A673 (cell line): ENCODE results near the gene MCM3. TPM values are rescaled to one million over a fixed set of nuclear protein-coding genes. Genes with fewer than 3 reads are reported as not detected.

Source experiments
- Bru-seq: library from RNA; stranded (reverse); fragments of 400-500 nt; gene quantifications from one replicate; lab custom pipeline; 2021; lab: Mats Ljungman, UMichigan
- BruChase-seq, 2 experiments: library from RNA; stranded (reverse); fragments of 400-500 nt; gene quantifications; one replicate each; lab custom pipeline; 2021; lab: Mats Ljungman, UMichigan
- BruUV-seq: library from RNA; stranded (reverse); fragments of 400-500 nt; replicated peaks from 2 replicates; lab custom pipeline; 2021; lab: Mats Ljungman, UMichigan
- CTCF ChIA-PET: fragments of 300-600 bp; sonication (Branson Sonifier 250); formaldehyde crosslinking; loops from one replicate; lab custom pipeline; 2022; ENCODE audit warnings: antibody characterized with exemption; lab: Charles Lee
- POLR2A ChIA-PET: fragments of 300-600 bp; sonication (Branson Sonifier 250); formaldehyde crosslinking; loops from one replicate; lab custom pipeline; 2022; ENCODE audit warnings: antibody characterized with exemption; ENCODE audit not compliant: low non-redundant PET; lab: Charles Lee
- DNase-seq: peaks from one replicate; pipeline ENCODE4 v3.0.0-alpha.2; 2015; ENCODE audit warnings: low spot score
- H3K27ac ChIP-seq: fragments of 200-600 bp; sonication (generic); 2 replicates; pipeline ENCODE4 v1.5.1; 2016; ENCODE audit warnings: mixed run types, low read depth, mild to moderate bottlenecking, mixed read lengths, antibody characterized with exemption, low read length; ENCODE audit not compliant: poor library complexity, severe bottlenecking
- H3K27me3 ChIP-seq: fragments of 200-600 bp; sonication (generic); replicated peaks from 2 replicates; pipeline ENCODE4 v1.6.1; 2017; ENCODE audit warnings: mixed run types, low read depth, mild to moderate bottlenecking, mixed read lengths, antibody characterized with exemption, low read length; ENCODE audit not compliant: insufficient read depth, poor library complexity
- H3K36me3 ChIP-seq: fragments of 200-600 bp; sonication (generic); 2 replicates; pipeline ENCODE4 v1.6.1; 2016; ENCODE audit warnings: mixed run types, mild to moderate bottlenecking, mixed read lengths, antibody characterized with exemption, low read length; ENCODE audit not compliant: insufficient read depth, poor library complexity, severe bottlenecking
- H3K4me1 ChIP-seq: fragments of 200-600 bp; sonication (generic); 2 replicates; pipeline ENCODE4 v1.6.1; 2017; ENCODE audit warnings: mixed run types, mild to moderate bottlenecking, mixed read lengths, antibody characterized with exemption, low read length; ENCODE audit not compliant: insufficient read depth, poor library complexity, severe bottlenecking
- H3K4me3 ChIP-seq: fragments of 200-600 bp; sonication (generic); 2 replicates; pipeline ENCODE4 v1.5.1; 2016; ENCODE audit warnings: low read depth, mixed run types, mild to moderate bottlenecking, mixed read lengths, low read length; ENCODE audit not compliant: poor library complexity, severe bottlenecking
- H3K9me3 ChIP-seq: fragments of 200-600 bp; sonication (generic); 2 replicates; pipeline ENCODE4 v1.6.1; 2016; ENCODE audit warnings: mixed run types, low read depth, mild to moderate bottlenecking, mixed read lengths, antibody characterized with exemption, low read length; ENCODE audit not compliant: poor library complexity, severe bottlenecking
- EZH2 ChIP-seq: fragments of 200-600 bp; sonication (generic); IDR thresholded peaks from 2 replicates; pipeline ENCODE4 v1.6.1; 2017; ENCODE audit warnings: borderline replicate concordance, low read depth, mild to moderate bottlenecking, mixed read lengths, antibody characterized with exemption, low read length; ENCODE audit not compliant: poor library complexity, severe bottlenecking
- intact Hi-C: fragments of 100-400 bp; cut with micrococcal nuclease; formaldehyde crosslinking; loops from one replicate; pipeline ENCODE4 v1.10.0; 2022; ENCODE audit not compliant: unreplicated experiment
- long read RNA-seq: library from polyadenylated mRNA; stranded (forward); transcript quantifications from one replicate; pipeline ENCODE4 v2.0.0, GENCODE V29; 2022
- total RNA-seq: library from RNA; stranded (reverse); gene quantifications from 2 replicates; pipeline ENCODE4 v1.2.3, GENCODE V29; 2021
- TF ChIP-seq, protein P1 (sequence below): fragments of 300-800, 200-600 bp; sonication (generic); conservative IDR thresholded peaks from 2 replicates; pipeline ENCODE4 v1.5.1; 2017; ENCODE audit warnings: low read depth, mild to moderate bottlenecking, antibody characterized with exemption, low read length, moderate library complexity, mixed read lengths

The MCM3 gene
- total RNA-seq: 233 and 240 TPM in 2 replicates
- percentile 98 among the genes with signal in this experiment for Bru-seq, nascent RNA
- percentile 96 among the genes with signal in this experiment for BruChase-seq, experiment 1, labeled RNA remaining after a 2-hour chase
- percentile 97 among the genes with signal in this experiment for BruChase-seq, experiment 2, labeled RNA remaining after a 6-hour chase
- long read RNA-seq, transcript MCM3-201 (17 exons, 3,083 nt): major isoform, 815 of 1,112 reads
- long read RNA-seq, transcript MCM3-202 (16 exons, 2,523 nt): minor isoform, 8 of 1,112 reads
- long read RNA-seq, partial matches to known transcripts: 122 of 1,112 reads
- long read RNA-seq, other reads (novel, unspliced or antisense): 166 of 1,112 reads

DNA sequence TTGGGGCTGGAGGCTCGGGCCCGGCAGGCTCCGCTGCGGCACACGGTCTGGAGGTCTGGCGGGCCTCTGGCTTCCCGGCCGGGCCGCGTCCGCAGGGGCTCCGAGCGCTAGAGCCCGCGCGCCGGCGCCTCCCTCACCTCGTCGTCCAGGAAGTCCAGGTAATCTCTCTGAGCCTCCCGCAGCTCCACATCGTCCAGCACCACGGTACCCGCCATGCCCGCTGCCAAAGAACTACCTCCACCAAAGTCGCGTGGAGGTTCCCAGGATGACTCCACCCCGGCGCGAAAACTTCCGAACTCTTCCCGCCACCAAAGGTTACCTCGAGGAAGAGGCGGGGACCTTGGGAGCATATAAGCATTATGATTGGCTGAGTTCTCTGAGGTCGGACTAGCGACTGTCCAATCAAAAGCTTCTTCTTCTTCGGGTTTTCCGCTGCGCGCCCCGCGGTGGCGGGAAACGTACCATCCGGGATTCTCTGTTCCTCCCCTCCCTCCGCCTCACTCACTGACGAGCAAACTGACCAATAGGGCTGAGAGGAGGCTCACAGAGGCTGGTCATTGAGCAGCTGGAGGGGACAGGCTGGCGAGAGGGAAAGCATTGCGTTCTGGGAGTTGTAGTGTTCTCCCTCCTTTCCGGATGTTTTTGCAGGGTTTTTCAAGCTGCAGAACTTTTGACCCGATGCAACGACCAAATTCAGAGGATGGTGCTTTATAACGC is at the start of gene MCM3:
TSS of gene MCM3 (minus strand) at position 283 of the 717 bp plus-strand sequence. CDS start at position 215, 68 bp downstream.
- H3K9me3 ChIP-seq: no peaks in the 10 kb centered on the region
- no TSS peak for BruUV-seq

DNA sequence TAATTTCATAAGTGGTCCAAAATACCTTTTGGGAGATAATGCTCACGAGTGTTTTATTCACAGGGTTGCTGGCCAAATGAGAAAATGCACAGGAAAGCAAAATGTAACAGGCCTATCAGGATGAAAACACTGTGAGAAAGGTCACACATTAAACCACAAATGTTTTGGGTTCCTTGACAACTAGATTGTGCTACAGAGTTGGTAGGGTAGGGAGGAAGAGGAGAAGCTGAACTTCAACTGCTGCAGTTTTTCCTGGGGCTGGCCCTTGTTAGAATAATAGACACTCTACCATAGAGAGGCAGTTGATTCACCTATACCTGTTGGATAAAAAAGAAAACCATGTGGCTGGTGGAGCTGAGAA is 49.3 kb upstream of the MCM3 start:
- H3K4me1 ChIP-seq: no peaks in the 10 kb centered on the region
- no peak for TF ChIP-seq EZH2
- TF ChIP-seq, protein P1, sequence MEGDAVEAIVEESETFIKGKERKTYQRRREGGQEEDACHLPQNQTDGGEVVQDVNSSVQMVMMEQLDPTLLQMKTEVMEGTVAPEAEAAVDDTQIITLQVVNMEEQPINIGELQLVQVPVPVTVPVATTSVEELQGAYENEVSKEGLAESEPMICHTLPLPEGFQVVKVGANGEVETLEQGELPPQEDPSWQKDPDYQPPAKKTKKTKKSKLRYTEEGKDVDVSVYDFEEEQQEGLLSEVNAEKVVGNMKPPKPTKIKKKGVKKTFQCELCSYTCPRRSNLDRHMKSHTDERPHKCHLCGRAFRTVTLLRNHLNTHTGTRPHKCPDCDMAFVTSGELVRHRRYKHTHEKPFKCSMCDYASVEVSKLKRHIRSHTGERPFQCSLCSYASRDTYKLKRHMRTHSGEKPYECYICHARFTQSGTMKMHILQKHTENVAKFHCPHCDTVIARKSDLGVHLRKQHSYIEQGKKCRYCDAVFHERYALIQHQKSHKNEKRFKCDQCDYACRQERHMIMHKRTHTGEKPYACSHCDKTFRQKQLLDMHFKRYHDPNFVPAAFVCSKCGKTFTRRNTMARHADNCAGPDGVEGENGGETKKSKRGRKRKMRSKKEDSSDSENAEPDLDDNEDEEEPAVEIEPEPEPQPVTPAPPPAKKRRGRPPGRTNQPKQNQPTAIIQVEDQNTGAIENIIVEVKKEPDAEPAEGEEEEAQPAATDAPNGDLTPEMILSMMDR: no peak
- no peak for DNase-seq
- CTCF ChIA-PET: no interaction called here
- no TSS peak for BruUV-seq
- H3K36me3 ChIP-seq: no peaks in the 10 kb centered on the region
- POLR2A ChIA-PET: no interaction called here
- intact Hi-C loops: no loop called here
- H3K27me3 ChIP-seq: no peaks in the 10 kb centered on the region
- no peaks in the 10 kb centered on the region for H3K9me3 ChIP-seq
- H3K4me3 ChIP-seq: no peak overlapping the region
- H3K27ac ChIP-seq: no peak overlapping the region

More for the DNA sequence above, at the start of gene MCM3:
- peaks cover 30% of the 10 kb centered on the region for H3K4me1 ChIP-seq
- intact Hi-C loops: loop anchor here (2.0 kb wide), 2 partner anchors 78 to 114 kb away; partner anchors contain the start of gene PAQR8
- peaks cover 39% of the 10 kb centered on the region for H3K36me3 ChIP-seq
- peak within 1 kb of the TSS; percentile 75 for H3K4me3 ChIP-seq
- POLR2A ChIA-PET: interaction anchor here (0.6 kb wide), 2 partner anchors 30 to 95 kb away, joined by 3 read pairs; no protein-coding TSS in a partner anchor
- H3K27ac ChIP-seq: peak within 1 kb of the TSS; percentile 87
- TF ChIP-seq, protein P1: no peak
- TF ChIP-seq EZH2: no peak
- CTCF ChIA-PET: interaction anchor here (0.8 kb wide), 1 partner anchor 115 kb away, joined by 3 read pairs; no protein-coding TSS in a partner anchor
- DNase-seq: peak; percentile 100
- no peaks in the 10 kb centered on the region for H3K27me3 ChIP-seq

DNA sequence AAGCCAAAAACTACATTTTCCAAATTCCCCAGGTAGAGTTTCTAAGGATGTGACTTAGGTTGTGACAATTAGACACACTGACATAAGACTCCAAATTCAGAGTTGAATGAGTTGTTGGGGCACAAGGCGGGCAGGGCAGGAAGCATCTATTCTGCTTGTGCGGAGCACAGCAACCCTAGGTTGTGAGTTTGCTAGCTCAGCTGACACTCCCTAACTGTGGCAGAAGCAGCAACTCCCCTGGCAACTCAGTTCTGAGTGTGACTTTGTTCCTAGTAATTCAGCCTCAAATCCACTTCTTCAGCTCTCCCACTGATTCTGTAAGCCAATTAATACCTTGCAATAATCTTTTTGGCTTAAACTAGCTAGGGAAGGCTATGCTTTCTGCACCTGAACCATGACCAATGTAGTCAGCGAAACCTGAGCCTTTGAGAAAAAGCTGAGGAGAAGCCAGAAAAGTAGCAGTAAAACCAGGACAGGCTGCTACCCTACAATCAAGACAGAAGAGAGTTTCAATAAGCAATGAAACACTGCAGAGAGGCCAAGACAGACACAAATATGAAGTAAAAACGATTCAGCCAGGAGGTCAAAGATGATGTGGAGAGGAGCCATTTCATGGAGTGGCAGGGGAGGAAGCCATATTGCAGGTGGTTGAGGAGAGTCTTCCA is 47.4 kb upstream of the MCM3 start:
- no TSS peak for BruUV-seq

More for the DNA sequence above, 47.4 kb upstream of the MCM3 start:
- H3K4me1 ChIP-seq: no peaks in the 10 kb centered on the region
- DNase-seq: no peak
- TF ChIP-seq EZH2: no peak
- TF ChIP-seq, protein P1: no peak
- H3K4me3 ChIP-seq: no peak overlapping the region
- ChIA-PET CTCF (no interaction called here), POLR2A (no interaction called here)
- H3K36me3 ChIP-seq: no peaks in the 10 kb centered on the region
- no peaks in the 10 kb centered on the region for H3K9me3 ChIP-seq
- H3K27me3 ChIP-seq: no peaks in the 10 kb centered on the region
- intact Hi-C loops: no loop called here
- no peak overlapping the region for H3K27ac ChIP-seq
